ENCODE data around the gene SRPX2. TPM values are rescaled to one million over a fixed set of nuclear protein-coding genes. Genes with fewer than 3 reads are reported as not detected.

SRPX2 gene
- total RNA-seq, 1 donor from 2014 or later = 1.1 TPM

- no peak overlapping the region for H3K27ac Mint-ChIP-seq (ENCODE audit: unreplicated experiment)
- H3K4me1 Mint-ChIP-seq (ENCODE audit: unreplicated experiment) = peaks cover 7% of the 10 kb centered on the region
- no peaks in the 10 kb centered on the region for H3K9me3 Mint-ChIP-seq (ENCODE audit: unreplicated experiment)
- H3K4me3 Mint-ChIP-seq (ENCODE audit: unreplicated experiment) = no peak overlapping the region
- TF ChIP-seq CTCF (IDR thresholded peaks at IDR 0.05; ENCODE audit: unreplicated experiment) = no peak
- no peaks in the 10 kb centered on the region for H3K36me3 Mint-ChIP-seq (ENCODE audit: low read depth, unreplicated experiment)
- DNase-seq (ENCODE audit: low spot score) = no peak
- no peaks in the 10 kb centered on the region for H3K27me3 Mint-ChIP-seq (ENCODE audit: unreplicated experiment)
Observed at GRCh38 chrX:100600758-100601157, 43.2 kb upstream of the SRPX2 start.

- no peak for TF ChIP-seq CTCF (IDR thresholded peaks at IDR 0.05; ENCODE audit: unreplicated experiment)
- DNase-seq (ENCODE audit: low spot score) = no peak
- no peak overlapping the region for H3K4me3 Mint-ChIP-seq (ENCODE audit: unreplicated experiment)
- H3K9me3 Mint-ChIP-seq (ENCODE audit: unreplicated experiment) = no peaks in the 10 kb centered on the region
- peaks cover 7% of the 10 kb centered on the region for H3K4me1 Mint-ChIP-seq (ENCODE audit: unreplicated experiment)
- no peaks in the 10 kb centered on the region for H3K27me3 Mint-ChIP-seq (ENCODE audit: unreplicated experiment)
- no peaks in the 10 kb centered on the region for H3K36me3 Mint-ChIP-seq (ENCODE audit: low read depth, unreplicated experiment)
- no peak overlapping the region for H3K27ac Mint-ChIP-seq (ENCODE audit: unreplicated experiment)
Observed at GRCh38 chrX:100606753-100607152, 37.2 kb upstream of the SRPX2 start.

- Mint-ChIP-seq H3K27ac (ENCODE audit: unreplicated experiment) (no peak overlapping the region), H3K4me1 (ENCODE audit: unreplicated experiment) (no peaks in the 10 kb centered on the region), H3K36me3 (ENCODE audit: low read depth, unreplicated experiment) (no peaks in the 10 kb centered on the region)
Observed at GRCh38 chrX:100609591-100609990, 34.4 kb upstream of the SRPX2 start.

GRCh38 chrX:100611951-100612350 is 32.0 kb upstream of the SRPX2 start:
- DNase-seq (ENCODE audit: low spot score) = no peak
- H3K4me1 Mint-ChIP-seq (ENCODE audit: unreplicated experiment) = no peaks in the 10 kb centered on the region
- no peak overlapping the region for H3K27ac Mint-ChIP-seq (ENCODE audit: unreplicated experiment)
- H3K9me3 Mint-ChIP-seq (ENCODE audit: unreplicated experiment) = no peaks in the 10 kb centered on the region
- no peaks in the 10 kb centered on the region for H3K36me3 Mint-ChIP-seq (ENCODE audit: low read depth, unreplicated experiment)
- no peaks in the 10 kb centered on the region for H3K27me3 Mint-ChIP-seq (ENCODE audit: unreplicated experiment)
- no peak for TF ChIP-seq CTCF (IDR thresholded peaks at IDR 0.05; ENCODE audit: unreplicated experiment)
- H3K4me3 Mint-ChIP-seq (ENCODE audit: unreplicated experiment) = no peak overlapping the region

More at GRCh38 chrX:100609591-100609990, 34.4 kb upstream of the SRPX2 start:
- TF ChIP-seq CTCF (IDR thresholded peaks at IDR 0.05; ENCODE audit: unreplicated experiment) = no peak
- Mint-ChIP-seq H3K27me3 (ENCODE audit: unreplicated experiment) (no peaks in the 10 kb centered on the region), H3K4me3 (ENCODE audit: unreplicated experiment) (no peak overlapping the region), H3K9me3 (ENCODE audit: unreplicated experiment) (no peaks in the 10 kb centered on the region)
- DNase-seq (ENCODE audit: low spot score) = no peak

GRCh38 chrX:100615005-100615404 is 29.0 kb upstream of the SRPX2 start:
- Mint-ChIP-seq H3K27me3 (ENCODE audit: unreplicated experiment) (no peaks in the 10 kb centered on the region), H3K9me3 (ENCODE audit: unreplicated experiment) (no peaks in the 10 kb centered on the region), H3K27ac (ENCODE audit: unreplicated experiment) (no peak overlapping the region), H3K36me3 (ENCODE audit: low read depth, unreplicated experiment) (no peaks in the 10 kb centered on the region), H3K4me1 (ENCODE audit: unreplicated experiment) (no peaks in the 10 kb centered on the region), H3K4me3 (ENCODE audit: unreplicated experiment) (no peak overlapping the region)
- DNase-seq (ENCODE audit: low spot score) = peak; percentile 11
- peak; percentile 46 for TF ChIP-seq CTCF (IDR thresholded peaks at IDR 0.05; ENCODE audit: unreplicated experiment)
